Keratinocyte (primary cell): Measurements from ENCODE around the gene LHX6. TPM values are rescaled to one million over a fixed set of nuclear protein-coding genes. Genes with fewer than 3 reads are reported as not detected.

ENCODE experiments used
- DNase-seq: peaks from one replicate; pipeline ENCODE4 v3.0.0-alpha.2; 2011; ENCODE audit warnings: low read depth, missing footprints, low spot score
- FAIRE-seq: peaks from 2 replicates; lab custom pipeline; 2011; peaks lifted over from hg19 to GRCh38; lab: Jason Lieb, UNC
- H2AFZ ChIP-seq: 2 replicates; pipeline ENCODE4 v1.6.0; 2012; ENCODE audit warnings: low read length, control low read depth, inconsistent platforms; ENCODE audit not compliant: control insufficient read depth
- H3K27ac ChIP-seq: 2 replicates; pipeline ENCODE4 v1.5.1; 2011; ENCODE audit warnings: low read length; ENCODE audit not compliant: control insufficient read depth, insufficient read depth
- H3K27me3 ChIP-seq: 3 replicates; pipeline ENCODE4 v1.6.0; 2011; ENCODE audit warnings: low read length; ENCODE audit not compliant: control insufficient read depth, insufficient read depth; ENCODE audit errors: extremely low read depth
- H3K36me3 ChIP-seq, 2 experiments: 2 replicates in 1 of 2; 3 replicates in 1 of 2; pipeline ENCODE4 v1.5.1; 2011; ENCODE audit warnings: low read length in 2 of 2, mild to moderate bottlenecking in 1 of 2; ENCODE audit not compliant: control insufficient read depth in 2 of 2, insufficient read depth in 2 of 2; ENCODE audit errors: extremely low read depth in 1 of 2
- H3K4me1 ChIP-seq: 3 replicates; pipeline ENCODE4 v1.5.1; 2011; ENCODE audit warnings: low read length; ENCODE audit not compliant: control insufficient read depth, insufficient read depth; ENCODE audit errors: extremely low read depth
- H3K4me2 ChIP-seq: 3 replicates; pipeline ENCODE4 v1.6.0; 2011; ENCODE audit warnings: low read depth, low read length; ENCODE audit not compliant: control insufficient read depth, insufficient read depth; ENCODE audit errors: extremely low read depth
- H3K4me3 ChIP-seq, 3 experiments: fragments of 200-600 bp in 1 of 3; sonication (generic) in 1 of 3; 2 replicates in 2 of 3; 3 replicates in 1 of 3; pipeline ENCODE4 v1.5.1; 2011 to 2016; ENCODE audit warnings: low read length in 3 of 3, mild to moderate bottlenecking in 3 of 3, control low read depth in 2 of 3, inconsistent platforms in 1 of 3, low read depth in 1 of 3, mixed read lengths in 1 of 3, mixed run types in 1 of 3, moderate library complexity in 1 of 3; ENCODE audit not compliant: control insufficient read depth in 2 of 3, insufficient read depth in 2 of 3; ENCODE audit errors: extremely low read depth in 1 of 3
- H3K79me2 ChIP-seq: 2 replicates; pipeline ENCODE4 v1.6.0; 2012; ENCODE audit warnings: low read length; ENCODE audit not compliant: control insufficient read depth, insufficient read depth
- H3K9ac ChIP-seq: 3 replicates; pipeline ENCODE4 v1.6.0; 2011; ENCODE audit warnings: low read length; ENCODE audit not compliant: control insufficient read depth, insufficient read depth; ENCODE audit errors: extremely low read depth
- H3K9me1 ChIP-seq: 3 replicates; pipeline ENCODE4 v1.6.0; 2011; ENCODE audit warnings: low read length; ENCODE audit not compliant: control insufficient read depth, insufficient read depth; ENCODE audit errors: extremely low read depth
- H3K9me3 ChIP-seq: 2 replicates; pipeline ENCODE4 v1.5.1; 2012; ENCODE audit warnings: low read depth, low read length; ENCODE audit not compliant: control insufficient read depth
- H4K20me1 ChIP-seq: 3 replicates; pipeline ENCODE4 v1.6.0; 2011; ENCODE audit warnings: low read length; ENCODE audit not compliant: control insufficient read depth, insufficient read depth; ENCODE audit errors: extremely low read depth
- EZH2 ChIP-seq: IDR thresholded peaks from one replicate; pipeline ENCODE4 v1.6.1; 2012; ENCODE audit warnings: inconsistent platforms, mild to moderate bottlenecking, low read length, moderate library complexity
- dilution Hi-C: fragments of 300-500 bp; cut with MboI; formaldehyde crosslinking; loops from one replicate; pipeline ENCODE4 v1.7.0; 2020; ENCODE audit warnings: low sequenced_read_pairs; ENCODE audit not compliant: extremely low pct_ligation_motif_present
- polyA plus RNA-seq, 5 experiments: library from polyadenylated mRNA; depleted of rRNA in 3 of 5; stranded (reverse) in 3 of 5; stranded (forward) in 1 of 5; unstranded in 1 of 5; fragments of >200 nt; gene quantifications; 1 replicate in 1 of 5; 2 replicates in 3 of 5; 3 replicates in 1 of 5; pipeline versions ENCODE4 v1.2.1 to v1.2.3, GENCODE V29; 2011 to 2012; ENCODE audit warnings: missing spikeins in 2 of 5, low read depth in 1 of 5, low replicate concordance in 1 of 5
- TF ChIP-seq, protein P1 (sequence below), 3 experiments: IDR thresholded peaks in 1 of 3; conservative IDR thresholded peaks in 1 of 3; optimal IDR thresholded peaks in 1 of 3; 2 replicates in 2 of 3; 3 replicates in 1 of 3; pipeline versions ENCODE3 to v1.5.1; 2011; ENCODE audit warnings: low read length in 3 of 3, mild to moderate bottlenecking in 3 of 3, moderate library complexity in 2 of 3, control low read depth in 1 of 3, inconsistent platforms in 1 of 3; ENCODE audit not compliant: insufficient read depth in 2 of 3; ENCODE audit errors: extremely low read depth in 1 of 3

The LHX6 gene
- polyA plus RNA-seq, 1 donor (not counting 4 experiments of a cell fraction or from before 2014, with no cell fraction given), result 0.13 TPM

DNA sequence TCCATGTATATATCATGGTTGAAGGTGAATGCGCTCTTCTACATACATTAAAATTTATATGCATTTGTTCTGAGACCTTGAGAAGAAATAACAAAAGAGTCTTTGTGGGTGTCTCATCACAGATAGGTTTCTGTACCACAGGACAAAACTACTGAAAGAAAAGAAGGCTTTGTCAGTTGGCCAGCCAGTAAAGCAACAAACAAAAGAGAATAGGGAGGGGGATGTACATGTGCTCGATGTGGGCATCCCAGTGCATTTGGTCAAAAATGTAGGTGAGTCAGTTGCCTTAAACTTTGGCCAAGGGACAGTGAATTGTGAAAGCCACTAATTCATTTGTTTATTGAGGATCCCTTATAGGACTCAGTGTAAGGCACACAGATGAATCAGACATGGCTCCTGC is 22.6 kb upstream of the LHX6 start:
- FAIRE-seq, result no peak
- Histone ChIP-seq H3K4me1 (no peaks in the 10 kb centered on the region), H3K36me3 (peaks cover 7 to 16% of the 10 kb centered on the region in 2 experiments)

DNA sequence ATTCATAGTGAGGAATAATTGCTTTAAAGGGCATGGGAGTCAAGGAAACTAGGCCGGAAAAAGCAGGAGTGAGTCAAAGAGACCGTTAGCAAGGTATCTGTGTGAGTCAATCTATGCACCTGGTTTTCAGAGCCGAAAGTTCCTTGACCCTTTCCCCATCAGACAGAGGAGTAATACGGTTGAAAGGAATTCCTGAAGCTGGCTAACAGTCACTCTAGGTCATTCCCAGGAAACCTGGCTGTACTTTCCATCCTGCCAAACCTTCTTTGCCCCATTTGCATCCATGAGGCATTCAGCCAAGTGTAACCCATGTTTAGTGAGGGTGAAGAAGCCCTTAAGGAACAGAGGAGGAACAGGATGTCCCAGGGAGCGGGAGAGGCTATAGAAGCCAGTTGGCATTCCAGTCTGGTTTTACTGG is 19.7 kb upstream of the LHX6 start:
- H3K4me2 ChIP-seq, result peak overlapping the region; percentile 12
- DNase-seq (no peak), FAIRE-seq (peak; percentile 75)
- no peak overlapping the region for H3K9ac ChIP-seq
- no peak overlapping the region for H3K4me3 ChIP-seq
- peaks cover 2% of the 10 kb centered on the region for H3K79me2 ChIP-seq
- peaks cover 8 to 23% of the 10 kb centered on the region in 2 experiments for H3K36me3 ChIP-seq
- H3K27me3 ChIP-seq, result no peaks in the 10 kb centered on the region
- H4K20me1 ChIP-seq, result no peaks in the 10 kb centered on the region
- no peaks in the 10 kb centered on the region for H3K9me1 ChIP-seq
- dilution Hi-C loops, result no loop called here
- H3K9me3 ChIP-seq, result no peaks in the 10 kb centered on the region
- no peak for TF ChIP-seq EZH2
- TF ChIP-seq, protein P1, sequence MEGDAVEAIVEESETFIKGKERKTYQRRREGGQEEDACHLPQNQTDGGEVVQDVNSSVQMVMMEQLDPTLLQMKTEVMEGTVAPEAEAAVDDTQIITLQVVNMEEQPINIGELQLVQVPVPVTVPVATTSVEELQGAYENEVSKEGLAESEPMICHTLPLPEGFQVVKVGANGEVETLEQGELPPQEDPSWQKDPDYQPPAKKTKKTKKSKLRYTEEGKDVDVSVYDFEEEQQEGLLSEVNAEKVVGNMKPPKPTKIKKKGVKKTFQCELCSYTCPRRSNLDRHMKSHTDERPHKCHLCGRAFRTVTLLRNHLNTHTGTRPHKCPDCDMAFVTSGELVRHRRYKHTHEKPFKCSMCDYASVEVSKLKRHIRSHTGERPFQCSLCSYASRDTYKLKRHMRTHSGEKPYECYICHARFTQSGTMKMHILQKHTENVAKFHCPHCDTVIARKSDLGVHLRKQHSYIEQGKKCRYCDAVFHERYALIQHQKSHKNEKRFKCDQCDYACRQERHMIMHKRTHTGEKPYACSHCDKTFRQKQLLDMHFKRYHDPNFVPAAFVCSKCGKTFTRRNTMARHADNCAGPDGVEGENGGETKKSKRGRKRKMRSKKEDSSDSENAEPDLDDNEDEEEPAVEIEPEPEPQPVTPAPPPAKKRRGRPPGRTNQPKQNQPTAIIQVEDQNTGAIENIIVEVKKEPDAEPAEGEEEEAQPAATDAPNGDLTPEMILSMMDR (optimal IDR thresholded peaks at IDR 0.05 in 1 of 3, IDR thresholded peaks at IDR 0.05 in 1 of 3, conservative IDR thresholded peaks at IDR 0.05 in 1 of 3; ENCODE audit: extremely low read depth in 1 of 3, insufficient read depth in 2 of 3, low read length in 3 of 3), result no peak
- no peak overlapping the region for H2AFZ ChIP-seq
- H3K4me1 ChIP-seq, result no peaks in the 10 kb centered on the region
- peak overlapping the region; percentile 72 for H3K27ac ChIP-seq

More for the DNA sequence above, 22.6 kb upstream of the LHX6 start:
- no peak overlapping the region for H3K4me3 ChIP-seq
- DNase-seq, result no peak
- no peak overlapping the region for H2AFZ ChIP-seq
- no peaks in the 10 kb centered on the region for H3K9me3 ChIP-seq
- dilution Hi-C loops, result no loop called here
- H3K9ac ChIP-seq, result no peak overlapping the region
- H4K20me1 ChIP-seq, result no peaks in the 10 kb centered on the region
- H3K27ac ChIP-seq, result no peak overlapping the region
- H3K4me2 ChIP-seq, result no peak overlapping the region
- H3K9me1 ChIP-seq, result no peaks in the 10 kb centered on the region
- H3K79me2 ChIP-seq, result peaks cover 9% of the 10 kb centered on the region
- no peaks in the 10 kb centered on the region for H3K27me3 ChIP-seq
- TF ChIP-seq EZH2, result no peak
- TF ChIP-seq, protein P1 (optimal IDR thresholded peaks at IDR 0.05 in 1 of 3, IDR thresholded peaks at IDR 0.05 in 1 of 3, conservative IDR thresholded peaks at IDR 0.05 in 1 of 3; ENCODE audit: extremely low read depth in 1 of 3, insufficient read depth in 2 of 3, low read length in 3 of 3), result no peak
